Measurements from ENCODE around the gene C18orf54. TPM values are rescaled to one million over a fixed set of nuclear protein-coding genes. Genes with fewer than 3 reads are reported as not detected.
"Not testable (repeated sequence)": the region's sequence is repeated elsewhere in the genome, so short reads cannot be mapped to it uniquely, and the experiment has no call there.

Gene C18orf54
- 1 to 10 TPM in 1 of 3 donors, under 1 TPM in 2; 0.25 to 1.5 (median 0.27) TPM for polyA plus RNA-seq

- H3K27ac ChIP-seq (ENCODE audit: low read depth, low read length) = no peak within 1 kb of the TSS
- WGBS, 3 donors = 0 to 1% (median 1%) methylated on average over 60 to 62 of the region's 62 CpGs
Measured at GRCh38 chr18:54357660-54358494, at the start of gene C18orf54, which contains the start of gene STARD6. C18orf54 (plus strand) TSS chr18:54357906; CDS start chr18:54360573, 2,667 bp downstream. STARD6 (minus strand) TSS chr18:54357858; CDS start chr18:54354573, 3,285 bp downstream.

- WGBS, 3 donors = 78 to 93% (median 88%) methylated on average over 8 of the region's 8 CpGs
- not testable (repeated sequence) for H3K27ac ChIP-seq (ENCODE audit: low read depth, low read length)
Measured at GRCh38 chr18:54309564-54309963, 48.1 kb upstream of the C18orf54 start.

DNA sequence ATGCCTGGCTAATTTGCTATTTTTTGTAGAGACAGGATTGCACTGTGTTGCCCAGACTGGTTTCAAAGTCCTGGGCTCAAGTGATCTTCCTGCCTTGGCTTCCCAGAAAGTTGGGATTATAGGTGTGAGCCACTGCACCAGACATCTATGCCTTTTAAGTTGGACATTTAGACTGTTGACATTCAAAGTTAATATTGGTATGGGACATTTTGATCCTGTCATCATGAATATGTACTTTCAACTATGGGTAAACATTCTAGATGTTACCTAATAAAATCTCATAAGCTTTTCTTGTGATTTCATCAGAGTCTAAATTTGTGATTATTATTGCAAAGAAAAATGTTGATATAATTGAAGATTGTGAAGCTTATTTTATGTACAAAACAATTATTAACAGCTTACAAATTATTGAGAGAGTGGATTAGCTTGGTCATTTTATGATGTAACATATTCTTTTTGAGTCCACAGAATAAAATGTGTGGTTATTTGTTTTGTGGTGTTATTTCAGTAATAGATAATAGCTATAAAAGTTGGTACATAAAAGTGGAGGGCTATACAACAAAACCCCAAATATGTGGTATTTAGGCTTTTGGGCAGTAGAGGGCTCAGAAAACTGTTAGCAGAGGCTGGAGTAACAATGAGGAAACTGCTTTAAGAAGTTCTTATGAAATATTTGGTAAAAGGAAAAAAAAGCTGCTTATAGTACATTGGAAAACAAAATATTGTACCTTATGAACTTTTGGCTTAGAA lies 41.5 kb upstream of the C18orf54 start:
- no peak overlapping the region for H3K27ac ChIP-seq (ENCODE audit: low read depth, low read length)

DNA sequence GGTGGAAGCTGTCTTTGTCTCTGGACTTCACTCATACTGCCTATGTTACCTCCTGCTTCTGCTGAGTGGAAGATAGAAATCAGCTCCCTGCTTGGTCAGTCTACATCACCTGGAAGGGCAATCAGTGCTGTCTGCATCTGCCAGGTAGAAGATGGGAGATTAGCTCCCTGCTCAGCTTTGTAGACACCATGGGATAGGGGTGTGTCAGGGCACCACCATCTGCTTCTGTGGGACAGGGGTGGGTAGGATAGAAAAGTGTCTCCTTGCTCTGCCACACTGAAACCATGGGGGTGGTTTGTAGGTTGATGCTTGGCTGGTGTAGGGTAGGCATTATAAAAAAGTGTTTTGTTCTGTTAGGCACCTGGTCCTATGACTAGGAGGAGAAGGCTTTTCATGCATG lies 34.1 kb upstream of the C18orf54 start:
- H3K27ac ChIP-seq (ENCODE audit: low read depth, low read length) = no peak overlapping the region

DNA sequence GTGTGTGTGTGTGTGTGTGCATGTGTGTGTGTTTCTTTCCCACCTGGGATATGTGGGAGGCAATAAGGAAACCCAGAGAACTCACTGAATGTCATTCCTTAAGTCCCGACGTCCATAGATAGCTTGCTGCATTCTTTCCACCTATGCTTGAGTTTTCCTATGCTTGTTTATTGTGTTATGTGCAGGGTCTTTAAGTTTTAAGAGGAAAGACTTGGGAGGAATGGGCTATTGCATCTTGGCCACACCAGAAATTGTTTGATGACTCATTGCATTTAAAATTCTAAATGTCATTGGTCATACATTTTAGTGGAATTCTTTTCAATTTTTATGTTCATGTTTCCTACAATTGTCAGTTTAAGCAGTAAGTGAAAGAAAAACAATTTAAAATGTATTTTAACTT lies 33.7 kb upstream of the C18orf54 start:
- 65 to 98% (median 86%) methylated on average over 2 of the region's 2 CpGs for whole genome bisulfite sequencing, 3 donors
- H3K27ac ChIP-seq (ENCODE audit: low read depth, low read length) = no peak overlapping the region

DNA sequence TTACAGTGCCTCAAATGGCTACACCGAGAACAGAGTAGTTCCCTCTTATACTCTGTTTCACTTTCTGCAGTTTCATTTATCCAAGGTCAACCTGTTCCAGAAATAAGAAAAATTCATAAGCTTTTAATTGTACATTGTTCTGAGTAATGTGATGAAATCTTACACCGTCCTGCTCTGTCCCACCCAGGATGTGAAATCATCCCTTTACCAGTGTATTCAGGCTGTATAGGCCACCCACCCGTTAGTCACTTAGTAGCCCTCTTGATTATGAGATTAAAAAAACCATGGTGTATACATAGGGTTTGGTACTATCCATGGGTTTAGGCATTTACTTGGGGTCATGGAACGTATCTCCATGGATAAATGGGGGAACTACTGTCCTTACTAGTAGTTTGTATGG lies 29.9 kb upstream of the C18orf54 start:
- WGBS, 3 donors = 73 to 85% (median 76%) methylated on average over 4 of the region's 4 CpGs
- no peak overlapping the region for H3K27ac ChIP-seq (ENCODE audit: low read depth, low read length)

GRCh38 chr18:54329787-54330186 lies 27.9 kb upstream of the C18orf54 start:
- no peak overlapping the region for H3K27ac ChIP-seq (ENCODE audit: low read depth, low read length)

DNA sequence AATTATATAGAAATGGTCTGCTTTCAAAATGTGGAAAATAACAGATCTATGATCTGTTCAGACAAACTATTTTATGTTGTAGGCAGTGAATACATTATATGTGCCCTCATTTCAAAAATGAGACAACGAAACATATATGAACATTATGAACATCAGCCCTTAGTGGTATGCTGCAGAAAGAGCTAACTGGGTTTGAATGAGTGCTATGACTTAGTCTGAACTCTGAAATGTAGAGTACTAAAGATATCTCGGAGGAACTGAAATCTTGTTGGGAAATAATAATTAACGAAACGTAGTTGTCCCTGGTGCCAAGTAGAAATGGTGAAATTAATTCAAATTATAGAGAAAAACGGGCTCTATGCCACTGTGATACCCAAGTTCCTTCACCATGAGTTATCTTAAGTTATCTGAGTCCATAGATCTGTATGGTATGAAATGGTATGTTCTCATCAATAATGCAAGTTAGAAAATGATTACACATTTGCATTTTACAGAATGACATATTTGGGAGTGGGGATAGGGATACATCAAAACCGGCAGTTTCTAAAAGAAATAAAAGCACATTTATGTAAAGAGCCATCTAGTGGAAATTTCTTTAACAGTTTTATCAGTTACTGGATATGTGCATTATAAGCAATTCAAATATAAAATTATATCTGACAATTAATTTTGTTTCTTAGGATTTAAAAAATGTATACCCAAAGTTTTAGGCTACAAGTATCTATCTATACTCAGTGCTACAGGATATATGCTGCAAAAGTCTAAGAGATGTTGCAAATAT lies 26.7 kb upstream of the C18orf54 start:
- no peak overlapping the region for H3K27ac ChIP-seq (ENCODE audit: low read depth, low read length)
- WGBS, 3 donors = 54 to 70% (median 67%) methylated on average over 6 of the region's 6 CpGs

DNA sequence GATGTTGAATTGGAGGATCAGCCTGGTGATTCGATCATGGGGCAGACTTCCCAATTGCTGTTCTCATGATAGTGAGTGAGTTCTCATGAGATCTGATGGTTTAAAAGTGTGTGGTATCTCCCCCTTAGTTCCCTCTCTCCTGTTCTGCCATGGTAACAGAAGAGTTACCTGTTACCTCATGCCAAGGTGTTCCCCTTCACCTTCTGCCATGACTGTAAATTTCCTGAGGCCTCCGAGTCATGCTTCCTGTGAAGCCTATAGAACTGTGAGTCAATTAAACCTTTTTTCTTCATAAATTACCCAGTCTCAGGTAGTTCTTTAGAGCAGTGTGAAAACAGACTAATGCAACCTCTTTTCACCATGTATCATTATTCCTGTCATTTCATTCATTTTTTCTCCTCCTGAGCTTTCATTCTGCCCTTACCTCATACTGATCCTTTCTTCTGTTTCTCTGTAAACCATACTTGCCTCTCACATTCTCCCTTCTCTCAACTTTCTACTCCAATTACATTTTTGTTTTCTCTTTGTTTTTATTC lies 22.0 kb upstream of the C18orf54 start:
- H3K27ac ChIP-seq (ENCODE audit: low read depth, low read length) = no peak overlapping the region
- WGBS, 3 donors = 78 to 93% (median 85%) methylated on average over 2 of the region's 2 CpGs

DNA sequence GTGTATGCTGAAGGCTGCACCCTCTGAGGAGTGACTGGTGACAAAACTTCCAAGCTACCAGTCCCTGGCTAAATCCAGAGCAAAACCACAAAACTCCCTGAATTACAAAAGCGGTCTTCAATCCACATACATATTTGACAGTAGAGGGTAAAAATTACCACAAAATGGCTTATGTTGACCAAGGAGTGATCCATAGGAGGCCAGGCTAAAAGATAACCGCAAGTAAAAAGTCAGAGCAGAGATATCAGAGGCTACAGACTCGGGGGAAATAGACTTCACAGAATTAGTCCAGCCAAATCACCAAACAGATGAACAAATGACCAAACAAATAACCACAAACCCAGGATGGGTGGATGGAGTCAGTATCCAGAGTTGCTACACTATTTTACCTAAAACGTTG lies 19.5 kb upstream of the C18orf54 start:
- 88 to 93% (median 89%) methylated on average over 4 of the region's 4 CpGs for WGBS, 3 donors
- no peak overlapping the region for H3K27ac ChIP-seq (ENCODE audit: low read depth, low read length)

DNA sequence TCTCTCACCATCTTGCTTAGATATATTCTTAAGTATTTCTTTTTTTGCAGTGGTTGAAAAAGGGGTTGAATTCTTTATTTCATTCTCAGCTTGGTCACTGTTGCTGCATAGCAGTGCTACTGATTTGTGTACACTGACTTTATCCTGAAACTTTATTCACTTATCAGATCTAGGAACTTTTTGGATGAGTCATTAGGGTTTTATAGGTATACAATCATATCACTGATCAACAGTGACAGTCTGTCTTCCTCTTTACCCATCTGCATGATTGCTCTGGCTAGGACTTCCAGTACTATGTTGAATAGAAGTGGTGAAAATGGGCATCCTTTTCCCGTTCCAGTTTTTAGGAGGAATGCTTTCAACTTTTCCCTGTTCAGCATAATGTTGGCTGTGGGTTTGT lies 6.5 kb upstream of the C18orf54 start:
- H3K27ac ChIP-seq (ENCODE audit: low read depth, low read length) = no peak overlapping the region
- WGBS, 3 donors = 90 to 96% (median 92%) methylated on average over 1 of the region's 1 CpG

GRCh38 chr18:54357082-54357659 lies 535 bp upstream of the C18orf54 start:
- no peak overlapping the region for H3K27ac ChIP-seq (ENCODE audit: low read depth, low read length)
- WGBS, 3 donors = 2 to 5% (median 3%) methylated on average over 15 of the region's 15 CpGs

DNA sequence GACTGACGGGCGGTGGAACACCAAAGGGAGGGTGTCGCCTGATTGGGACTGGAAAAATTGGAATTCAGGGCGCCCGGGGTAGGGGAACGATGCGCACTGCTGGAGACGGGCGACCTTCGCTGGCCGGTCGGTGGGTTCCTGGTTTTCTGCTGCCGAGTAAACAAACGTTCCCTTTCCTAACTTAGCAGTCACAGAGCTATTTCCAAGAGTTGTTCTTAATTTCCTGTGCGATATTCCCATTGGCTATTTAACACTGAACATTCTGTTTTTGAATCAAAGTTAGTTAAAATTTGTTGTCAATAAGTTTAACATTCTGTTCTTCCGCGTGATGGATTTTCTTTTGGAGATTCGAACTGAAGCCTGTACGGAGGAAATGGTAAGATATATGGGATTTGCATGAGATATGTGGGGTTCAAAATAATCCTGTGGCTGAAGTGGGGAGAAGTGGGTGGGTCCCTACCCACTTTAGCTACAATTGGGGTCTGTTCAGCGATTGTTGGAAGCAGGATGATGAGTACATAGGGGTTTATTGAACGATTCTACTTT lies 862 bp downstream of the C18orf54 start:
- no peak overlapping the region for H3K27ac ChIP-seq (ENCODE audit: low read depth, low read length)

GRCh38 chr18:54359233-54359632 lies 1.5 kb downstream of the C18orf54 start:
- 58 to 77% (median 72%) methylated on average over 6 of the region's 6 CpGs for WGBS, 3 donors
- H3K27ac ChIP-seq (ENCODE audit: low read depth, low read length) = no peak overlapping the region

More for the DNA sequence above, 862 bp downstream of the C18orf54 start:
- 2% methylated on average over 21 of the region's 21 CpGs for WGBS, 3 donors

- 86 to 92% (median 92%) methylated on average over 3 of the region's 3 CpGs for whole genome bisulfite sequencing, 3 donors
- no peak overlapping the region for H3K27ac ChIP-seq (ENCODE audit: low read depth, low read length)
Measured at GRCh38 chr18:54360406-54360805, 2.7 kb downstream of the C18orf54 start.

- 90 to 97% (median 95%) methylated on average over 4 of the region's 4 CpGs for WGBS, 3 donors
- no peak overlapping the region for H3K27ac ChIP-seq (ENCODE audit: low read depth, low read length)
Measured at GRCh38 chr18:54378057-54378456, 20.4 kb downstream of the C18orf54 start.

GRCh38 chr18:54381640-54382039 lies 23.9 kb downstream of the C18orf54 start:
- 93 to 96% (median 95%) methylated on average over 2 of the region's 2 CpGs for WGBS, 3 donors

DNA sequence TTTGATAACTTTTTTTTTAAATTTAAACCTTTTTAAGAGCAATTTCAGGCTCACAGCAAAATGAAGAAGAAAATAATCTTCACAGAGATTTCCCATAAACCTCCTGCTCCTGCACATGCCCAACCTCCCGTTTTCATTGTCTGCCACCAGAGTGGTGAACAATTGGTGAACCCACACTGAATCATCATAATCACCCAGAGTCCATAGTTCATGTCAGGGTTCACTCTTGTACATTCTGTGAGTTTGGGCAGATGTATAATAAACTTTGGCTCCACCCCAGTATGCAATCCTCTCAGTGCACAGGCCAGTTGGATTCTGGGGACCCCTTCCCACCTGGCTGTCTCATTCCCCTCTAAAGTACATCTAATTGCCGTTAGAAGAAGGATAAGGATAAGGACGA lies 24.4 kb downstream of the C18orf54 start:
- H3K27ac ChIP-seq (ENCODE audit: low read depth, low read length) = no peak overlapping the region
- WGBS, 3 donors = 86 to 90% (median 90%) methylated on average over 3 of the region's 3 CpGs

More at GRCh38 chr18:54381640-54382039, 23.9 kb downstream of the C18orf54 start:
- H3K27ac ChIP-seq (ENCODE audit: low read depth, low read length) = no peak overlapping the region
